ENCODE measurements around the gene DNAH11. TPM values are rescaled to one million over a fixed set of nuclear protein-coding genes. Genes with fewer than 3 reads are reported as not detected.
"Not testable (repeated sequence)": the region's sequence is repeated elsewhere in the genome, so short reads cannot be mapped to it uniquely, and the experiment has no call there.

DNAH11 gene
- total and polyA plus RNA-seq, 4 donors, result 7.5 to 16.8 (median 7.7) TPM

DNA sequence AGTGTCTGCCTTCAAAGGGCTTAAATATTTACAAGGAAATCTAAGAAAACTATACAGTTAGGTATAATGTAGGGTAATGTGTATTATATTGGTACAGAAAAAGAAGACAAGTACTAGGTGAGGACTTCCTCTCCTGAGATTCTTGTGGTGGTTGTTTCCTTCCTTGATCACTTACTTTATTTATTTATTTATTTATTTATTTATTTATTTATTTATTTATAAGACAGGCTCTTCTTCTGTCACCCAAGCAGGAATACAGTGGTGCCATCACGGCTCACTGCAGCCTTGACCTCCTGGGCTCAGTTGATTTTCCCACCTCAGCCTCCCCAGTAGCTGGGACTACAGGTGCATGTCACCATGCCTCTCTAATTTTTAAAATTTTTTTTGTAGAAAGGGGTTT, 18.2 kb upstream of the DNAH11 start:
- H3K27me3 ChIP-seq (ENCODE audit: control insufficient read depth, insufficient read depth, low read length), result no peaks in the 10 kb centered on the region
- H3K4me1 ChIP-seq (ENCODE audit: control insufficient read depth, insufficient read depth, low read length), result no peaks in the 10 kb centered on the region
- H3K9me3 ChIP-seq (ENCODE audit: control insufficient read depth, insufficient read depth, low read length), result peaks cover 9% of the 10 kb centered on the region
- 100% methylated on average over 1 of the region's 1 CpG for WGBS (ENCODE audit: insufficient coverage)
- DNase-seq (ENCODE audit: low read depth in 4 of 6, low spot score in 6 of 6), result no peak
- H3K36me3 ChIP-seq (ENCODE audit: control insufficient read depth, insufficient read depth, low read length), result no peaks in the 10 kb centered on the region
- H3K27ac ChIP-seq (ENCODE audit: low read depth, low read length), result no peak overlapping the region
- H3K4me3 ChIP-seq (ENCODE audit: low read depth, low read length), result no peak overlapping the region

DNA sequence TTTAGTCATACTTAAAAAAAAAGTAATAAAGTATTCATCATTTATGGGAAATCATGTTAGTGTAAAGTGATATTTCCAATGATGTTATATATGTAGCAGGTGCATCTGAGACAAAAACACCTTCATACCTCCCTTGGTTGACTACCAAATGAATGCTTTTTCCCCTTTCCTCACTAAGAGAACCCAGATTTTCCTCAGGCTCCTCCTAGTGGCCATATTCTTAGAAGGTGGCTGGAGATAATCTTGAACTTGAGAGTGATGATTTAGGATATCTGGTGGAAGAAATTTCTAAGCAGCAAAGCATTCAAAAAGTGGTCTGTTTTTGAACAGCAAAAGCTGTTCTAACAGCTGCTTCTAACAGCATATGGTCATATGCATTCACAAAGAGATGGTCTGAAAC, 16.8 kb upstream of the DNAH11 start:
- Histone ChIP-seq H3K36me3 (ENCODE audit: control insufficient read depth, insufficient read depth, low read length) (no peaks in the 10 kb centered on the region), H3K27me3 (ENCODE audit: control insufficient read depth, insufficient read depth, low read length) (no peaks in the 10 kb centered on the region), H3K4me1 (ENCODE audit: control insufficient read depth, insufficient read depth, low read length) (no peaks in the 10 kb centered on the region), H3K9me3 (ENCODE audit: control insufficient read depth, insufficient read depth, low read length) (peaks cover 9% of the 10 kb centered on the region), H3K27ac (ENCODE audit: low read depth, low read length) (no peak overlapping the region), H3K4me3 (ENCODE audit: low read depth, low read length) (no peak overlapping the region)
- DNase-seq (ENCODE audit: low read depth in 4 of 6, low spot score in 6 of 6), result no peak

DNA sequence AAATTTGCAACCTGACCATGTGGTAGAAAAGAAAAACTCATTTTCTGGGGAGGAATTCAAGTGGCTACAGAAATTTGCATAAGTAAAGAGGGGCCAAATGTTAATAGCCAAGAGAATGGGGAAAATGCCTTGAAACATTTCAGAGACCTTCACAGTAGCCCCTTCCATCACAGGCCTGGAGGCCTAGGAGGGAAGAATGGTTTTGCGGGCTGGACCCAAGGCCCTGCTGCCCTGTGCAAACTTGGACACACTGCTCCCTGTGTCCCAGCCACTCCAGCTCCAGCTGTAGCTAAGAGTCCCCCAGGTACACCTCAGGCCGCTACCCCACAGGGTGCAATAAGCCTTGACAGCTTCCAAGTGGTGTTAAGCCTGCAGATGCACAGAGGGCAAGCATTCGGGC, 16.4 kb upstream of the DNAH11 start:
- Histone ChIP-seq H3K27ac (ENCODE audit: low read depth, low read length) (no peak overlapping the region), H3K36me3 (ENCODE audit: control insufficient read depth, insufficient read depth, low read length) (no peaks in the 10 kb centered on the region), H3K4me1 (ENCODE audit: control insufficient read depth, insufficient read depth, low read length) (no peaks in the 10 kb centered on the region), H3K9me3 (ENCODE audit: control insufficient read depth, insufficient read depth, low read length) (peaks cover 9% of the 10 kb centered on the region), H3K27me3 (ENCODE audit: control insufficient read depth, insufficient read depth, low read length) (no peaks in the 10 kb centered on the region), H3K4me3 (ENCODE audit: low read depth, low read length) (no peak overlapping the region)
- DNase-seq (ENCODE audit: low read depth in 4 of 6, low spot score in 6 of 6), result no peak
- 88% methylated on average over 3 of the region's 3 CpGs for WGBS (ENCODE audit: insufficient coverage)

DNA sequence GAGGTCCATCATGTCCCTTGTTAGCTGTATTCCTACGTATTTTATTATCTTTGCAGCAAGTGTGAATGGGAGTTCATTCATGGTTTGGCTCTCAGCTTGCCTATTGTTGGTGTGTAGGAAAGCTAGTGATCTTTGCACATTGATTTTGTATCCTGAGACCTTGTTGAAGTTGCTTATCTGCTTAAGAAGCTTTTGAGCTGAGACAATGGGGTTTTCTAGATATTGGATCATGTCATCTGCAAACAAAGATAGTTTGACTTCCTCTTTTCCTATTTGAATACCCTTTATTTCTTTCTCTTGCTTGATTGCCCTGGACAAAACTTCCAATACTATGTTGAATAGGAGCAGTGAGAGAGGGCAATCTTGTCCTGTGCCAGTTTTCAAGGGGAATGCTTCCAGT, 10.4 kb upstream of the DNAH11 start:
- not testable (repeated sequence) for H3K4me1 ChIP-seq (ENCODE audit: control insufficient read depth, insufficient read depth, low read length)
- no CpG with 5 or more reads among the region's 1 CpG for WGBS (ENCODE audit: insufficient coverage)

DNA sequence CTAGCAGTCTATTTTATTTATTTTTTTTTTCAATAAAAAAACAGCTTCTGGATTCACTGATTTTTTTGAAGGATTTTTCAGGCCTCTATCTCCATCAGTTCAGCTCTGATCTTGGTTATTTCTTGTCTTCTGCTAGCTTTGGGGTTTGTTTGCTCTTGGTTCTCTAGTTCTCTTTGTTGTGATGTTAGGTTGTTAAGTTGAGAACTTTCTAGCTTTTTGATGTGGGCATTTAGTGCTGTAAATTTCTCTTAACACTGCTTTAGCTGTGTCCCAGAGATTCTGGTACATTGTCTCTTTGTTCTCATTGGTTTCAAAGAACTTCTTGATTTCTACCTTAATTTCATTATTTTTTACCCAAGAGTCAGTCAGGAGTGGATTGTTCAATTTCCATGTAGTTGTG, 9.2 kb upstream of the DNAH11 start:
- H3K27ac ChIP-seq (ENCODE audit: low read depth, low read length); H3K9me3 ChIP-seq (ENCODE audit: control insufficient read depth, insufficient read depth, low read length); H3K4me3 ChIP-seq (ENCODE audit: low read depth, low read length); H3K4me1 ChIP-seq (ENCODE audit: control insufficient read depth, insufficient read depth, low read length); DNase-seq (ENCODE audit: low read depth in 4 of 6, low spot score in 6 of 6); H3K27me3 ChIP-seq (ENCODE audit: control insufficient read depth, insufficient read depth, low read length); H3K36me3 ChIP-seq (ENCODE audit: control insufficient read depth, insufficient read depth, low read length): not testable (repeated sequence)

More for the DNA sequence above, 10.4 kb upstream of the DNAH11 start:
- not testable (repeated sequence) for H3K27ac ChIP-seq (ENCODE audit: low read depth, low read length); H3K36me3 ChIP-seq (ENCODE audit: control insufficient read depth, insufficient read depth, low read length); DNase-seq (ENCODE audit: low read depth in 4 of 6, low spot score in 6 of 6); H3K27me3 ChIP-seq (ENCODE audit: control insufficient read depth, insufficient read depth, low read length); H3K4me3 ChIP-seq (ENCODE audit: low read depth, low read length); H3K9me3 ChIP-seq (ENCODE audit: control insufficient read depth, insufficient read depth, low read length)

DNA sequence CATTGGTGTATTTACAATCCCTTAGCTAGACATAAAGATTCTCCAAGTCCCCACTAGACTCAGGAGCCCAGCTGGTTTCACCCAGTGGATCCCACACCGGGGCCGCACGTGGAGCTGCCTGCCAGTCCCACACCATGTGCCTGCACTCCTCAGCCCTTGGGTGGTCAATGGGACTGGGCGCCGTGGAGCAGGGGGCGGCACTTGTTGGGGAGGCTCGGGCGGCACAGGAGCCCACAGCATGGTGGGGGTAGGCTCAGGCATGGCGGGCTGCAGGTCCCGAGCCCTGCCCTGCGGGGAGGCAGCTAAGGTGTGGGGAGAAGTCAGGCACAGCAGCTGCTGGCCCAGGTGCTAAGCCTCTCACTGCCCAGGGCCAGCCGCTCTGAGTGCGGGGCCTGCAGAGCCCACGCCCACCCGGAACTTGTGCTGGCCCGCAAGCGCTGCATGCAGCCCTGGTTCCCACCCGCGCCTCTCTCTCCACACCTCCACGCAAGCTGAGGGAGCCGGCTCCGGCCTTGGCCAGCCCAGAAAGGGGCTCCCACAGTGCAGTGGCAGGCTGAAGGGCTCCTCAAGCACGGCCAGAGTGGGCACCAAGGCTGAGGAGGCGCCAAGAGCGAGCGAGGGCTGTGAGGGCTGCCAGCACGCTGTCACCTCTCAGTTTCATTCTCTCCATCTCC, 6.3 kb upstream of the DNAH11 start:
- H3K9me3 ChIP-seq (ENCODE audit: control insufficient read depth, insufficient read depth, low read length); H3K4me1 ChIP-seq (ENCODE audit: control insufficient read depth, insufficient read depth, low read length); H3K36me3 ChIP-seq (ENCODE audit: control insufficient read depth, insufficient read depth, low read length); H3K27me3 ChIP-seq (ENCODE audit: control insufficient read depth, insufficient read depth, low read length); DNase-seq (ENCODE audit: low read depth in 4 of 6, low spot score in 6 of 6); H3K4me3 ChIP-seq (ENCODE audit: low read depth, low read length); H3K27ac ChIP-seq (ENCODE audit: low read depth, low read length): not testable (repeated sequence)
- 92% methylated on average over 22 of the region's 27 CpGs for WGBS (ENCODE audit: insufficient coverage)

DNA sequence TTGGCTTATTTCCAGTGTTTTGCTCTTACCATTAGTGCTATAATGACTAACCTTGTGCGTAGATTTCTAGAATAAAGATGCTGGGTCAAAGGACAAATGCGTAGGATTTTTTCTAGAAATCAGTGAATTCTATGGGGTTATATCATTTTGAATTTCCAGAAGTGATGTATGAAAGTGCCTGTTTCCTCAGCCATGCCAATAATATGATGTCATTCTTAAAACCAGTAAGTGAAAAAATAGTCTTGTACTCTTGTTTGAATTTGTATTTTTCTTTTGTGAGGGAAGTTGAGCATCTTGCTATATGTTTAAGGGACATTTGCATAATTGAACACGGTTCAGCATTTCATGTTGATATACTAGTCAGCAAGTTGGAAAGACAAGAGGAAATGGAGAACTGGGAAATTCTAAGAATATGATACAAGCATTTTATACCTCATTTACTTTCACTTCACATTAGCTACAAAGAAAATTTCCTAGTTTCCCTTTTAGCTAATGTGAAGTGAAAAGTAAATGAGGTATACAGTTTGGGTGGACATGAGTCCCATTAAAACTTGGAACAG, 3.8 kb upstream of the DNAH11 start:
- H3K9me3 ChIP-seq (ENCODE audit: control insufficient read depth, insufficient read depth, low read length), result no peaks in the 10 kb centered on the region
- H3K4me1 ChIP-seq (ENCODE audit: control insufficient read depth, insufficient read depth, low read length), result peaks cover 13% of the 10 kb centered on the region
- DNase-seq (ENCODE audit: low read depth in 4 of 6, low spot score in 6 of 6), result peak in 1 of 6 donors; percentile 58
- peaks cover 21% of the 10 kb centered on the region for H3K27me3 ChIP-seq (ENCODE audit: control insufficient read depth, insufficient read depth, low read length)
- no peak overlapping the region for H3K4me3 ChIP-seq (ENCODE audit: low read depth, low read length)
- no CpG with 5 or more reads among the region's 3 CpGs for WGBS (ENCODE audit: insufficient coverage)
- no peak overlapping the region for H3K27ac ChIP-seq (ENCODE audit: low read depth, low read length)
- H3K36me3 ChIP-seq (ENCODE audit: control insufficient read depth, insufficient read depth, low read length), result no peaks in the 10 kb centered on the region

DNA sequence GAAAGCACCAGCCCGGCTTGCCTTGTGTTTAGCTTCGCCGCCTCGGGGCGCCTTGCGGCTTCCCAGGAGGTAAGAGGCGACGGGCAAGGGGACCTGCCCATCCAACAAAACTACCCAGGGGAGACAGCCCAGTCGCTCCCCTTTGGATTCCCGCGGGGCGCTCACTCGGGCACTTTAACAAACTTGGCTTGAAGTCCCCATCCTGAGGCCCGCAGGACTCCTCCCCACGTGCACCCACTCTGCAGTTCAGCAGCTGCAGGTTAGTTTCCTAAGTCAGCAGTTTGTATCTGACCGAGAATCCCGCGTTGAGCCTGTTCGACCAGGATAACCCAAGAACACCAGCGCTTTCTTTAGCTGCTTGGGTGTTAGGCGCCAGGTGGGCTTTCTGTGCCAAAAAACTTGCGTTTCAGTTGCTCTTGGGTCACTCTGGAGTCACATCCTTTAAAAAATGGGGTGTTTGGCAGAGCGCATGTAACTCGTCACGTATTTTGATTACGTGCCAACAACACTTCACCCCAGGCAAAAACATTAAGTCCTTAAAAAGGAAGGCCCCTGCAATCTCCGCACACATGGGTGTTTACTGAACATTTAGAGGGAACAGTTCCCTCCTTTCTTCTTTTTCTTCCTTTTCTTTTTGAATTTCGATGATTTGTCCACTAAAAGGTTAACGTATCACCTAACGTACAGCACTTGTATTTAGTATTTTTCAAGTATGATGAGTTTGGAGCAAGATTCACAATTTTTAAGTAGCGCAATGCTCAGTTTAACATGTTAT, 876 bp downstream of the DNAH11 start:
- peak in 2 of 6 donors; percentile 23 to 47 for DNase-seq (ENCODE audit: low read depth in 4 of 6, low spot score in 6 of 6)

DNA sequence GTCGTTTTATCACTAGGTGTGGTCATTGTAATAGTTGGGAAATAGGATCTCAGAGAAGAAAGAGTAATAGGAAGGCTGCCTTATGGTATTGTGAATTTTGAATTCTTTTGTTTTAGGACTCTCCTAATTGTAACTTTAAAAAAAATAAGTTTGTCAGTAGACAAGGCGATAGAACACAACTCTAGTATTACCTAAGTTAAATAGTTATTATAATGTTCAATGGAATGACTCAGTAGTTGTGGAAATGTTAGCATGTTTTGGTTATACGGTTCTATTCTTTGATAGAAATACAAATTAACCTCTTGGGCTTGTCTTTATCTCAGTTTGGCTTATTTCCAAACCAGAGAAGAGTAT, 1.4 kb downstream of the DNAH11 start:
- H3K36me3 ChIP-seq (ENCODE audit: control insufficient read depth, insufficient read depth, low read length), result no peaks in the 10 kb centered on the region
- H3K4me1 ChIP-seq (ENCODE audit: control insufficient read depth, insufficient read depth, low read length), result peaks cover 13% of the 10 kb centered on the region
- H3K4me3 ChIP-seq (ENCODE audit: low read depth, low read length), result peak overlapping the region; percentile 53
- H3K9me3 ChIP-seq (ENCODE audit: control insufficient read depth, insufficient read depth, low read length), result no peaks in the 10 kb centered on the region
- no peak overlapping the region for H3K27ac ChIP-seq (ENCODE audit: low read depth, low read length)
- DNase-seq (ENCODE audit: low read depth in 4 of 6, low spot score in 6 of 6), result no peak
- peaks cover 29% of the 10 kb centered on the region for H3K27me3 ChIP-seq (ENCODE audit: control insufficient read depth, insufficient read depth, low read length)
- WGBS (ENCODE audit: insufficient coverage), result no CpG with 5 or more reads among the region's 3 CpGs

More for the DNA sequence above, 876 bp downstream of the DNAH11 start:
- H3K4me3 ChIP-seq (ENCODE audit: low read depth, low read length), result peak overlapping the region; percentile 53
- peaks cover 13% of the 10 kb centered on the region for H3K4me1 ChIP-seq (ENCODE audit: control insufficient read depth, insufficient read depth, low read length)
- H3K36me3 ChIP-seq (ENCODE audit: control insufficient read depth, insufficient read depth, low read length), result no peaks in the 10 kb centered on the region
- H3K27me3 ChIP-seq (ENCODE audit: control insufficient read depth, insufficient read depth, low read length), result peaks cover 29% of the 10 kb centered on the region
- under 1% methylated on average over 26 of the region's 31 CpGs for WGBS (ENCODE audit: insufficient coverage)
- H3K9me3 ChIP-seq (ENCODE audit: control insufficient read depth, insufficient read depth, low read length), result no peaks in the 10 kb centered on the region
- no peak overlapping the region for H3K27ac ChIP-seq (ENCODE audit: low read depth, low read length)

DNA sequence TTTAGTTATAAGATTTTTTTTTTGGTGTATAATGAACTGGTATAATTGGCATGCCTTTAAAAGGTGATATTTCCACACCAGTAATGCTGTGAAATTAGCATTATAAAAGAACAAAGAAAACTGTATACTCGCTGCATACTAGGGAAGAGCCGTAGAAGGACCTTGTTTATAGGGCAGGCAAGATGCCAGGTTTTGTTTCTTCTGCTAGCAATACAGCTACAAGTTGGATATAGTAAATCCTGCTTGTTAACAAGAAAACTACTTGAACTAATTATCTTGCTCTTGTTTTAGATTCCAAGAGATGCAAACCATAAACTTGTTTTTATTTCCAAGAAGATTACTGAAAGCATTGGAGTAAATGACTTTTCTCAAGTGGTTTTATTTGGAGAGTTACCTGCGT, 1.9 kb downstream of the DNAH11 start:
- Histone ChIP-seq H3K4me3 (ENCODE audit: low read depth, low read length) (no peak overlapping the region), H3K36me3 (ENCODE audit: control insufficient read depth, insufficient read depth, low read length) (no peaks in the 10 kb centered on the region), H3K4me1 (ENCODE audit: control insufficient read depth, insufficient read depth, low read length) (peaks cover 13% of the 10 kb centered on the region), H3K27me3 (ENCODE audit: control insufficient read depth, insufficient read depth, low read length) (peaks cover 29% of the 10 kb centered on the region), H3K27ac (ENCODE audit: low read depth, low read length) (no peak overlapping the region), H3K9me3 (ENCODE audit: control insufficient read depth, insufficient read depth, low read length) (no peaks in the 10 kb centered on the region)
- WGBS (ENCODE audit: insufficient coverage), result no CpG with 5 or more reads among the region's 3 CpGs
- DNase-seq (ENCODE audit: low read depth in 4 of 6, low spot score in 6 of 6), result peak in 2 of 6 donors; percentile 32 to 39

All from spinal cord (tissue), 10 donors.